Hepatocyte (in vitro differentiated cells): ENCODE measurements around the gene DRC1. TPM values are rescaled to one million over a fixed set of nuclear protein-coding genes. Genes with fewer than 3 reads are reported as not detected.

Experiments used
- DNase-seq: peaks from one replicate; pipeline ENCODE4 v3.0.0-alpha.2; 2016; ENCODE audit warnings: low spot score
- H2AFZ ChIP-seq: fragments of 200-600 bp; sonication (generic); 2 replicates; pipeline ENCODE4 v1.6.0; 2016; ENCODE audit warnings: antibody characterized with exemption, mild to moderate bottlenecking
- H3K27ac ChIP-seq: fragments of 200-600 bp; sonication (generic); 2 replicates; pipeline ENCODE4 v1.5.1; 2016; ENCODE audit warnings: mild to moderate bottlenecking
- H3K27me3 ChIP-seq: fragments of 200-600 bp; sonication (generic); 2 replicates; pipeline ENCODE4 v1.6.1; 2016
- H3K36me3 ChIP-seq: fragments of 200-600 bp; sonication (generic); replicated peaks from 2 replicates; pipeline ENCODE4 v1.5.1; 2016; ENCODE audit warnings: low read depth; ENCODE audit not compliant: insufficient read depth
- H3K4me1 ChIP-seq: fragments of 200-600 bp; sonication (generic); 2 replicates; pipeline ENCODE4 v1.5.1; 2016; ENCODE audit warnings: mild to moderate bottlenecking, moderate library complexity; ENCODE audit not compliant: insufficient read depth
- H3K4me2 ChIP-seq: fragments of 200-600 bp; sonication (generic); 2 replicates; pipeline ENCODE4 v1.6.0; 2016
- H3K4me3 ChIP-seq: fragments of 200-600 bp; sonication (generic); 2 replicates; pipeline ENCODE4 v1.5.1; 2016; ENCODE audit warnings: mild to moderate bottlenecking
- H3K79me2 ChIP-seq: fragments of 200-600 bp; sonication (generic); 2 replicates; pipeline ENCODE4 v1.6.0; 2017; ENCODE audit warnings: mild to moderate bottlenecking
- H3K9me2 ChIP-seq: fragments of 200-600 bp; sonication (generic); replicated peaks from 2 replicates; pipeline ENCODE4 v1.6.0; 2017; ENCODE audit warnings: mild to moderate bottlenecking; ENCODE audit not compliant: insufficient read depth
- H3K9me3 ChIP-seq: fragments of 200-600 bp; sonication (generic); 2 replicates; pipeline ENCODE4 v1.5.1; 2016; ENCODE audit warnings: low read depth, mild to moderate bottlenecking
- H4K20me1 ChIP-seq: fragments of 200-600 bp; sonication (generic); 2 replicates; pipeline ENCODE4 v1.6.0; 2016; ENCODE audit warnings: mild to moderate bottlenecking; ENCODE audit not compliant: insufficient read depth, poor library complexity, severe bottlenecking
- EZH2 ChIP-seq: fragments of 200-600 bp; sonication (generic); IDR thresholded peaks from 2 replicates; pipeline ENCODE4 v1.6.1; 2016; ENCODE audit warnings: antibody characterized with exemption, mild to moderate bottlenecking, borderline replicate concordance
- EZH2phosphoT487 ChIP-seq: fragments of 200-600 bp; sonication (generic); IDR thresholded peaks from one replicate; pipeline ENCODE4 v1.6.1; 2018; ENCODE audit warnings: antibody characterized with exemption, mild to moderate bottlenecking, low read depth, moderate library complexity; ENCODE audit not compliant: unreplicated experiment, severe bottlenecking
- WGBS: methylation state at CpG from one replicate; pipeline ENCODE4 v1.1.6; 2016; ENCODE audit warnings: low lambda C conversion rate; ENCODE audit errors: missing lambda C conversion rate; 5-methylcytosine and 5-hydroxymethylcytosine counted together
- polyA plus RNA-seq: library from polyadenylated mRNA; unstranded; fragments of >200 nt; fragmentation: Nextera tagmentation; extraction: Ambion mirVana; gene quantifications from 2 replicates; pipeline ENCODE4 v1.2.1, GENCODE V29; 2016
- total RNA-seq: library from RNA; depleted of rRNA; stranded (reverse); fragments of >200 nt; gene quantifications from 2 replicates; pipeline ENCODE4 v1.2.3, GENCODE V29; 2014
- TF ChIP-seq, protein P1 (sequence below): fragments of 200-600 bp; sonication (generic); IDR thresholded peaks from 2 replicates; pipeline ENCODE4 v1.5.1; 2016; ENCODE audit warnings: antibody characterized with exemption, mild to moderate bottlenecking; ENCODE audit not compliant: poor library complexity

DRC1 gene
- total and polyA plus RNA-seq, 2 experiments from 2014 or later, result 0.06 TPM; not detected in 1

DNA sequence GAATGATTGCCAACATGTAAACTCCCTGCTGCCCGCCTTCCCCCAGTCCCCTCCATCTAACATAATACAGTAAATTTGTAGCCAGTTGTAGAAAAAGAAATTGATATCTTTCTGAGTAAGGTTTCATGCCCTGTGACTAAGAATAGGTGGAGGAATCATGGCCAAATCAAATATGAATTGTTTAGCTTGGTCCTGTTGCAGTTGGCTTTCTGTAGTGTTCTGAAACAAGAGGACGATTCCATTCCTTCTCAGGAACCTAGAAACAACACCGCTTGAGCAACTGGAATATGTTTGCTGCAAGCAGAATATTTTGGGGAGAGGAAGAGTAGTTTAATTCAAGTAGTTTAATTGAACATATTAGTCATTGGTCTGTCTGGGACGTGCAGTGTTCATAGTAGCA lies 7.0 kb upstream of the DRC1 start:
- Histone ChIP-seq H3K9me2 (no peaks in the 10 kb centered on the region), H3K27me3 (no peaks in the 10 kb centered on the region), H3K79me2 (no peaks in the 10 kb centered on the region), H3K36me3 (no peaks in the 10 kb centered on the region), H3K4me2 (no peak overlapping the region), H3K9me3 (no peaks in the 10 kb centered on the region), H3K4me1 (no peaks in the 10 kb centered on the region), H3K27ac (no peak overlapping the region), H3K4me3 (no peak overlapping the region), H4K20me1 (peaks cover 4% of the 10 kb centered on the region), H2AFZ (no peak overlapping the region)
- no peak for TF ChIP-seq EZH2phosphoT487
- TF ChIP-seq, protein P1, sequence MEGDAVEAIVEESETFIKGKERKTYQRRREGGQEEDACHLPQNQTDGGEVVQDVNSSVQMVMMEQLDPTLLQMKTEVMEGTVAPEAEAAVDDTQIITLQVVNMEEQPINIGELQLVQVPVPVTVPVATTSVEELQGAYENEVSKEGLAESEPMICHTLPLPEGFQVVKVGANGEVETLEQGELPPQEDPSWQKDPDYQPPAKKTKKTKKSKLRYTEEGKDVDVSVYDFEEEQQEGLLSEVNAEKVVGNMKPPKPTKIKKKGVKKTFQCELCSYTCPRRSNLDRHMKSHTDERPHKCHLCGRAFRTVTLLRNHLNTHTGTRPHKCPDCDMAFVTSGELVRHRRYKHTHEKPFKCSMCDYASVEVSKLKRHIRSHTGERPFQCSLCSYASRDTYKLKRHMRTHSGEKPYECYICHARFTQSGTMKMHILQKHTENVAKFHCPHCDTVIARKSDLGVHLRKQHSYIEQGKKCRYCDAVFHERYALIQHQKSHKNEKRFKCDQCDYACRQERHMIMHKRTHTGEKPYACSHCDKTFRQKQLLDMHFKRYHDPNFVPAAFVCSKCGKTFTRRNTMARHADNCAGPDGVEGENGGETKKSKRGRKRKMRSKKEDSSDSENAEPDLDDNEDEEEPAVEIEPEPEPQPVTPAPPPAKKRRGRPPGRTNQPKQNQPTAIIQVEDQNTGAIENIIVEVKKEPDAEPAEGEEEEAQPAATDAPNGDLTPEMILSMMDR, result no peak
- no peak for TF ChIP-seq EZH2
- no peak for DNase-seq
- 96% methylated on average over 4 of the region's 4 CpGs for WGBS

DNA sequence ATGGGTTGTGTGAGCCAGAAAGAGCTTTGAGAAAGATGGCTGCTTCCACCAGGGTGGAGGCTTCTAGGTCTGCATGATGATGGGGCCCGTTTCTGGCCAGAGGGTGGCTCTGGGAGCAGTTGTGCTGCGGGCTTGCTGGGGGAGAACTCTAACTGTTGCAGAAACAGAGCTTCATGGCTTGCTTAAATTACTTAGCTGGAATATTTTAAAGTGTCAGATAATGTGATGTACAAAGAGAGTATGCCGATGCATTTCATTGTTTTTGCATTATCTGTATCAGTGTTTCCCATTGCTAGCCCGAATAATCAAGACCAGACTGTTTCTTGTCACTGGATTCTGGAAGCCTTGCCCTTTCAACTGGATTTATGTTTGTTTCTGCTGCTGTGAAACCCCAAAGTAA lies 6.3 kb upstream of the DRC1 start:
- H3K79me2 ChIP-seq, result no peaks in the 10 kb centered on the region
- TF ChIP-seq EZH2 (no peak), EZH2phosphoT487 (no peak)
- TF ChIP-seq, protein P1, result no peak
- H4K20me1 ChIP-seq, result peaks cover 4% of the 10 kb centered on the region
- no peaks in the 10 kb centered on the region for H3K27me3 ChIP-seq
- no peaks in the 10 kb centered on the region for H3K36me3 ChIP-seq
- no peak overlapping the region for H3K27ac ChIP-seq
- no peaks in the 10 kb centered on the region for H3K4me1 ChIP-seq
- H3K4me2 ChIP-seq, result no peak overlapping the region
- H3K9me3 ChIP-seq, result no peaks in the 10 kb centered on the region
- H3K4me3 ChIP-seq, result no peak overlapping the region
- no peaks in the 10 kb centered on the region for H3K9me2 ChIP-seq
- WGBS, result 73% methylated on average over 4 of the region's 4 CpGs
- no peak overlapping the region for H2AFZ ChIP-seq
- DNase-seq, result no peak

DNA sequence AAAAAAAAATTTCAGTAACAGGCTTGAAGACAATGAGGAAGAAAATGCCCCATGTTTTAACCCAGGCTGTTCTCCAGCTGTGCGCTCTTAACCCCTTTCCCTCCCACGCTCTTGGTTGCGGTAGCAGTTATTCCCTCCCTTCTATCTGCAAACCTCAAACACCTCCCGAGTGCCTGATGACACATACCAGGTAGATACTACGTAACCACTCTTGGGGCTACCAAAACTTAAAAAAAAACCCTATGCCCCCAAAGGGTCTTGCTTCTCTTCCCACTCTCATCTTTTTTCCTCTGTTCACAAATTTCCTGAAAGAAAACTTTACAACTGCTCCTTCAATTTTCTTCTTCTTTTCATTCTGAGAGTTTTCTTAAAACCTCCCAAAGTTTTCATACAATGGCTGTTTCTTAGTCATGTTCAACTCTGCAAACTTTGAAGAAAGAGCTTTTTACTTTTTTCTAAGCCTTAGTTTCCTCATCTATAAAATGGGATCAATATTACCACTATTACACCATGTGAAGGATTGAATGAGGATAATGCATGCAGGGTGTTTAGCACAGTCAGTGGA lies 4.9 kb upstream of the DRC1 start:
- H4K20me1 ChIP-seq, result no peaks in the 10 kb centered on the region
- H3K9me2 ChIP-seq, result no peaks in the 10 kb centered on the region
- 93% methylated on average over 5 of the region's 5 CpGs for WGBS
- no peak overlapping the region for H3K4me3 ChIP-seq
- no peaks in the 10 kb centered on the region for H3K27me3 ChIP-seq
- no peak for DNase-seq
- H3K9me3 ChIP-seq, result no peaks in the 10 kb centered on the region
- H3K36me3 ChIP-seq, result no peaks in the 10 kb centered on the region
- no peak for TF ChIP-seq EZH2
- TF ChIP-seq, protein P1, result no peak
- no peak for TF ChIP-seq EZH2phosphoT487
- H3K4me2 ChIP-seq, result no peak overlapping the region
- H3K27ac ChIP-seq, result no peak overlapping the region
- no peaks in the 10 kb centered on the region for H3K79me2 ChIP-seq
- no peaks in the 10 kb centered on the region for H3K4me1 ChIP-seq
- no peak overlapping the region for H2AFZ ChIP-seq
